Stimulated activated CD8-positive, alpha-beta memory T cell treated with anti-CD3 and anti-CD28 coated beads, Interleukin-7, amount 100 ng/mL, for 4 hours (primary cell): ENCODE measurements around the gene C11orf86.
A peak's percentile ranks its signal among the peaks of the same experiment; 100 is the strongest.
"Not testable (repeated sequence)": the region's sequence is repeated elsewhere in the genome, so short reads cannot be mapped to it uniquely, and the experiment has no call there.

ENCODE experiments used
- DNase-seq, 2 donors: peaks; one replicate each; pipeline ENCODE4 v3.0.0-alpha.2; 2020; ENCODE audit warnings: low read depth in 2 of 2

The C11orf86 gene

GRCh38 chr11:66989360-66989759 is 14.3 kb downstream of the C11orf86 start:
- not testable (repeated sequence) for DNase-seq

DNA sequence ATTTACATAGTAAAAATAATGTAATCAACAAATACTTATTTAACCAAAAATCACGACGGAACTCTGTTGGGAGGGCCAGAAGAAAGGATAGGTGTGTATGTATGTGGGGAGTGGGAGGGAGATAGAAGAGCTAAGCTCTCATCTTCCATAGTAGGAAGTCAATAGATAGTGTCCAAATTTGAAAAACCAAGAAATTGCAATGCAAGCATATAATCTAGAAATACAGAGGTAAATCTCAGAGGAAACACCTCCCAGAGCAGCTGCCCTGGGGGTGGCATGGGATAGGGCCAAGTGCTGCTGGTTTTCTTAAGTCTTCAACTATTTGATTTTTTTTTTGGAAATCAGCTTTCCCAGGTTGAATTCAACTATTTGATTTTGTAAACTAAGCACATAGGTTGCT is 16.9 kb downstream of the C11orf86 start:
- no peak for DNase-seq

GRCh38 chr11:66996609-66997273 is 21.6 kb downstream of the C11orf86 start:
- DNase-seq = no peak

- DNase-seq = no peak
Observed at GRCh38 chr11:66999555-66999954, 24.5 kb downstream of the C11orf86 start.

DNA sequence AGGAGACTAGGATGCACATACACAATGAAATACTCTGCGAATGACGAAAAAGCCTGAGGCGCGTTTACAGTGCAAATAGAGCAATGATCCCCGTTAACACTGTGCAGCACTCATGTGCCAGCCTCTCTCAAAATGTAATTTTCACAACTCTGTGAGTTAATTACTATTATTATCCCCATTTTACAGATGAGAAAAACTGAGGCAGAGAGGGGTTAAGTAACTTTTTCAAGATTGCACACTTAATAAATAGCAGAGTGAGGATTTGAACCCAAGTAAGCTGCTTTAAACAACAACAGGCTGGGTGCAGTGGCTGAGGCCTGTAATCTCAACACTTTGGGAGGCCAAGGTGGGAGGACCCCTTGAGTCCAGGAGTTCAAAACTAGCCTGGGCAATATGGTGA is 26.2 kb downstream of the C11orf86 start:
- DNase-seq = no peak

- DNase-seq = no peak
Observed at GRCh38 chr11:67002297-67002913, 27.3 kb downstream of the C11orf86 start.

DNA sequence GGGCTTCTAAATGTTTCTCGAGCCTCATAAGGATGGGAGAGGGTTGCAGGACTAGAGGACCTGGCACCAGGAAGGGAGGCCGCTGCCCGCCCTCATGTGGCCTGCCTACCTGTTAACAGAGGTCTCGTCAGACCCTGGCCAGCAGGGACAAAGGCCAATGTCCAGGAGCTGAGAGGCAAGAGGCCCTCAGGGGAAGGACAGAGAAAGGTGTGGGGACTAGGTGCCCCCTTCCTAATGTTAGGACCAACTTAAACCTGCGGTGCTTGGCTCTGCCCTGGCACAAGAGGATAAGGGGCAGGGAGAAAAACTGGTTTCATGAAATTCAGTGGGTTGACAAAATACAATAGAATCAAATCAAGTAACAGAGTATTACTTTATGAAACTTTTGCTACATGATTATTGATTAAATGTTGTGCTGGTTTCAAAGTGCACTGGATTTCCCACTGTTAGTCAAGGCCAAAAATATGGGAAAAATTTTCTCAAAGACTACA is 27.9 kb downstream of the C11orf86 start:
- no peak for DNase-seq

- not testable (repeated sequence) for DNase-seq
Observed at GRCh38 chr11:67005200-67005599, 30.1 kb downstream of the C11orf86 start.

GRCh38 chr11:67006029-67006884 is 31.2 kb downstream of the C11orf86 start:
- no peak for DNase-seq

GRCh38 chr11:67007126-67007525 is 32.0 kb downstream of the C11orf86 start:
- DNase-seq = no peak

DNA sequence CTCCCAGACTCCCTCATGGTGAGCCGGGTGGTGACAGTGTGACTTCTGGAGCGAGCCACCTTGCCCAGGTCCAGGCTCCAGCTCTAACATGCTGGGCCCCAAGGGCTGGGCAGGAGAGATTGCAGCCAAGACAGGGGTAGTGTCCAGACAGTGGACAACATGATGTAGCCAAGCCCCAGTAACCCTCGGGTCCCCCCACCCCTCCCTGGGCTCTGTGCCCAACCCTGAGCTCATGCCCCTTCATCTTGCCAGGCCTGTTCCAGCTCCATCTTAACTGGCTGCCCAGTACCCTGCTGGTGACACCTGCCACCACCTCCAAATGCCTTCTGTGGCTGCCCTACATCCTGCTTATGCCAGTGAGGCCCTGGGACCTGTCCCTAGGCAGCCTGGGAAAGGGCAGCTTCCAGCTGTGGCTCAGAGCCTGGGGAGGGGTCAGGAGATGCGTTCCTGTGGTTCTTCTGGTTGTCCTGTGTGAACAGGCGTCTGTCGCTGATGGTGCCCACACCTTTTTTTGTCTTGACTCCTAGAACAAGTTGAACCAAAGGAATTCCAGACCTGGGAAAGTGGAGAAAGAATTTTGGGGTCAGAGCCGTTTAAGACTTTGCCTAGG is 35.3 kb downstream of the C11orf86 start:
- DNase-seq = no peak

GRCh38 chr11:67013511-67014045 is 38.5 kb downstream of the C11orf86 start:
- DNase-seq = no peak

- DNase-seq = no peak
Observed at GRCh38 chr11:67014343-67014742, 39.2 kb downstream of the C11orf86 start.

- no peak for DNase-seq
Observed at GRCh38 chr11:67015048-67015447, 39.9 kb downstream of the C11orf86 start.

DNA sequence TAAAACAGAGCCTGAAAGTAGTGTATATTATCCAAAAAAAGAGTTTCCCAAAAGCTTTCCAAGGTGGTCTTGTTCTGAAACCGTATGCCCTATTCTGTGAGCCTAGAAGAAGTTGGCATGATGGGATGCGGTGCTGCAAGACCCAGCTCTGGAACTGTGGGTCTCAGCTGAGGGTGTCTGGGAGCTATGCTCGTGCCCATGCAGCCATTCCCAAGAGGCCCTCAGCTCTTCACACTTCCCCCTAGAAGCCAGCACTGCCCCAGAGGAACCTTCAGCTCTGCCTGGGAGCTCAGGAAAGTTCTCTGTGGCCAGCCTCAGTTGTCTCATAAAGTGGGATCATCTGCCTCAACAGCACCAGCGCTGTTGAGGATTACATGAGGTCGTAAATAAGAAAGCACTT is 41.4 kb downstream of the C11orf86 start:
- DNase-seq = no peak

- DNase-seq = no peak
Observed at GRCh38 chr11:67020949-67021348, 45.8 kb downstream of the C11orf86 start.

- no peak for DNase-seq
Observed at GRCh38 chr11:67022341-67022933, 47.3 kb downstream of the C11orf86 start.

DNA sequence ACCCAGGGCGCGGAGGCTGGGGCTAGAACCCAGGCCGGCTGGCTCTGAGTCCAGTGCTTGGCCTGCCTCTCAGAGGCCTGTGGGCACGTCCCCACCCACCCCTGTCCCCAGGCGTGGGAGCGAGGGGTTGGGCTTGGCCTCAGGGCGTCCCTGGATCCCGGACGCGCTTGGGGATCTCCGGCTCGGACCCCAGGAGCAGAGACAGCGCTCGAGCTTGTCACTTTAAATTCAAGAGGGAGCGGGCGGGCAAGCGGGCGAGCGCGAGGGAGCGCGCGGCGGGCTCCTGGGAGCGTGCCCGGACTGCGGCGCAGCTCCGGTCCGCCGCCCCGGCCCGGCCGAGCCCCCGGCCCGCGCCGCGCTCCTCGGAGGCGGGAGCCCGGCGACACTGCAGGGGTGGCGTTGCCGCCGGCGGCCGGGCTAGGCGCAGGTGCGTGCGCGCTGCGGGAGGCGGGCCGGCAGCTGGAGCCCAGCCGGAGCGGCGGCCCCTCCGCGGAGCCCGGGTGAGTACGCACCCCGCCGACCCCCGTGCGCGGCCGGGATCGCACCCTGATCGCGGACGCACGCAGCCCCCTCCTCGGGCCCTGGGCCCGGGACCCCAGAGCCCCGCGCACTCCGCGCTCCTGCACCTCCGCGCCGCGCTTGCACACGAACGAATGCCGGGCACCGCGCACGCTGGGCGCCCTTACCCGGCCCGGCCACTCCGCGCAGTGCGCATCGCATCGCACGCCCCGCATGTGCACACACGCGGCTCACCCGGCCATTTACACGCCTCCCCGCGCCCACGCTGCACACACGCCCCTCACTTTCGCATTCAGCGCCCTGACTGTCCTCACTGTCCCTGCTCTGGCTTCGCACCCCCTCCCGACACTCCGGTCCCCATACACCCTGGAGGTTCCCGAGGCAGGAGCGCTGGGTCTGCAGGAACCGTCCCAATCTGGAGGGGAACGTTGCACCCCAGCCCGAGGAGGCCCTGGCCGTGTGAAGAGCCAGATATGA is 48.2 kb downstream of the C11orf86 start, which contains the start of gene SYT12:
Gene SYT12 (plus strand): TSS at position 174 of the 996 bp plus-strand sequence. CDS start 7,011 bp downstream, outside the sequence.
- no peak for DNase-seq

DNA sequence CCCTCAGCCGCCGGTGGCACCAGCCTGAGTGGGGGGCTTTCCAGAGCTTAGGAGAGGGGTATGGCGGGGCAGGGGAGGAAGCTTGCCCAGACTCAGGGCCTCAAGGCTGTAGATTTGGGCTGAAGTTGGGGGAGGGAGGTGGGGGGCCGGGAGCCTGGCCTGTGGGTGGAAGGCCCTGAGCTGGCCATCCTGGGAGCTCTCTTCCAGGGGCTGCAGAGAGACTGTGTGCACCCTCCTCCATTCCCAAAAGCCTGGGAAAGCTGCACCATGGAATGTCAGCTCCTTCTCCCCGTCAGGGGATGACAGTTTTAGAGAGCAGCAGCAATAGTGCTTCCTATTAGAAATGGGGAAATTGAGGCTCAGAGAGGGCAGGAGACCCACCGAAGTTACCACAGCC is 48.9 kb downstream of the C11orf86 start:
- no peak for DNase-seq

DNA sequence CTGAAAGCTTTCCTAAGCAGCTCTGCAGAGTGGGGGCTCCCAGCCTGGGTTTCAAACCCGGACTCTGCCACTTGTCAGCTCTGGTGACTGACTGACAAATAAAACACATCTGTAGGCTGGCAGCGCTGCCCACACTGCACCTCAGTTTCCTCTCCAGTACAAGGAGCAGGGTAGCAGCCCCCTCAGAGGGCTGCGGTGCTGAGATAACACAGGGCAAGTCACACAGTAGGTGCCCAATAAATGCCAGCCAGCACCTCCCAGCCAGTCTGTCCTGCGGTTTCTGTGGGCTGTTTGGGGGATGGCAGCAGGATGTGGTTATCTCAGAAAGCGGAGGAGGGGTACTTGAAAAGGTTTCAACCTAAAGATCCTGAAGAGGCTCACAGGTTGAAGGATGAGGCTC is 49.3 kb downstream of the C11orf86 start:
- DNase-seq = peak; percentile 35 to 52
